Measurements from ENCODE around the gene MYOT.

DNA sequence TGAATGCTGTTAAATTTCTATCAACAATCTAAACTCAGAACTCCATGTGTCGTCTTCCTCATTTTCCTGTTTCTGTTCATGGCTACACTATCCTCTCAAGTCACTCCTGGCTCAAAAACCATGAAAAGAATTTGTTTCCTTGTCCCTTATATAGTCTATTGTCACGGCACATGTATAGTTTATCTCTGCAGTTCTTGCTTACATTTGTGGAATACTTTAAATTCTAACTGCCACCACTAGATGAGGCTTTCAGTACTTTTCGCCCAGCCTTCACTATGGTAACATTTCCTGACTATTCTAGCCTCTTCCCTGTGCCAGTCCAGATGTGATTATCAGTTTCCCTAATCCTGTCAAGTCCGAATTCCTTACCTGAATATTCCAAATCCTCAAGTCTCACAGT lies 56.2 kb downstream of the MYOT start:
- TF ChIP-seq, protein P1, sequence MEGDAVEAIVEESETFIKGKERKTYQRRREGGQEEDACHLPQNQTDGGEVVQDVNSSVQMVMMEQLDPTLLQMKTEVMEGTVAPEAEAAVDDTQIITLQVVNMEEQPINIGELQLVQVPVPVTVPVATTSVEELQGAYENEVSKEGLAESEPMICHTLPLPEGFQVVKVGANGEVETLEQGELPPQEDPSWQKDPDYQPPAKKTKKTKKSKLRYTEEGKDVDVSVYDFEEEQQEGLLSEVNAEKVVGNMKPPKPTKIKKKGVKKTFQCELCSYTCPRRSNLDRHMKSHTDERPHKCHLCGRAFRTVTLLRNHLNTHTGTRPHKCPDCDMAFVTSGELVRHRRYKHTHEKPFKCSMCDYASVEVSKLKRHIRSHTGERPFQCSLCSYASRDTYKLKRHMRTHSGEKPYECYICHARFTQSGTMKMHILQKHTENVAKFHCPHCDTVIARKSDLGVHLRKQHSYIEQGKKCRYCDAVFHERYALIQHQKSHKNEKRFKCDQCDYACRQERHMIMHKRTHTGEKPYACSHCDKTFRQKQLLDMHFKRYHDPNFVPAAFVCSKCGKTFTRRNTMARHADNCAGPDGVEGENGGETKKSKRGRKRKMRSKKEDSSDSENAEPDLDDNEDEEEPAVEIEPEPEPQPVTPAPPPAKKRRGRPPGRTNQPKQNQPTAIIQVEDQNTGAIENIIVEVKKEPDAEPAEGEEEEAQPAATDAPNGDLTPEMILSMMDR (IDR thresholded peaks at IDR 0.05; ENCODE audit: low read length), result no peak
- TF ChIP-seq EZH2phosphoT487 (IDR thresholded peaks at IDR 0.05; ENCODE audit: low read length) (no peak), EZH2 (optimal IDR thresholded peaks at IDR 0.05; ENCODE audit: low read depth, low read length) (no peak)
